Umbilical cord (tissue), 2 donors: ENCODE data around the gene PEBP1. TPM values are rescaled to one million over a fixed set of nuclear protein-coding genes. Genes with fewer than 3 reads are reported as not detected.
"Not testable (repeated sequence)": the region's sequence is repeated elsewhere in the genome, so short reads cannot be mapped to it uniquely, and the experiment has no call there.

Experiments used
- DNase-seq: peaks from one replicate; pipeline ENCODE4 v3.0.0-alpha.2; 2015; ENCODE audit warnings: low spot score
- total RNA-seq: library from RNA; depleted of rRNA; stranded (reverse); fragments of >200 nt; gene quantifications from one replicate; pipeline ENCODE4 v1.2.3, GENCODE V29; 2014; ENCODE audit warnings: low replicate concordance; ENCODE audit not compliant: insufficient read depth

PEBP1 gene
- 136 TPM for total RNA-seq

DNA sequence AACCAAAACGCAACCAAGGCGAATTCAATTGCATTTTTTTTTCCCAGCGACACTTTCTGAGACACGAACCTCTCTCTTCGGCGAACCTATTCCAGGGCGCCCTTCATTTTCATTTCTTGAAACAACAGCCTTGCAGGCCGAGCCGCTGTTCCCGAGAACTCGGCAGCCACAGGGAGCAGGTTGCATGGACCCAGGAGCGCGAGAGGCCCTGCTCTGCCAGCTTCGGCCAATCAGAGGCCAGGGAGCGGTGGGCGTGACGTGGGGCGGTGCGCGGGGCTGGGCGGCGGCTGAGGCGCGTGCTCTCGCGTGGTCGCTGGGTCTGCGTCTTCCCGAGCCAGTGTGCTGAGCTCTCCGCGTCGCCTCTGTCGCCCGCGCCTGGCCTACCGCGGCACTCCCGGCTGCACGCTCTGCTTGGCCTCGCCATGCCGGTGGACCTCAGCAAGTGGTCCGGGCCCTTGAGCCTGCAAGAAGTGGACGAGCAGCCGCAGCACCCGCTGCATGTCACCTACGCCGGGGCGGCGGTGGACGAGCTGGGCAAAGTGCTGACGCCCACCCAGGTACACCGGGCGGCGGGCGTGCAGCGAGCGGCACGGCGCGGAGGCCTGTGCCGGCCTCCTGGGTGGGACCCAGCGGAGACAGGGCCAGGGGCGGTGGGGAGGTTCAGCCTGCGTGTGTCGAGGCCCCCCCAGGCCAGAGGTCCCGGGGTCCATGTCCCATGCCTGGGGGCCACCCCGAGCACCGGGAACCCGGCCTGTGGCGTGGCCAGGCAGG lies at the start of gene PEBP1:
Gene PEBP1, plus strand, starts transcription at position 337 of the 771 bp plus-strand sequence. Its CDS starts 86 bp downstream, at position 423.
- peak; percentile 94 for DNase-seq

DNA sequence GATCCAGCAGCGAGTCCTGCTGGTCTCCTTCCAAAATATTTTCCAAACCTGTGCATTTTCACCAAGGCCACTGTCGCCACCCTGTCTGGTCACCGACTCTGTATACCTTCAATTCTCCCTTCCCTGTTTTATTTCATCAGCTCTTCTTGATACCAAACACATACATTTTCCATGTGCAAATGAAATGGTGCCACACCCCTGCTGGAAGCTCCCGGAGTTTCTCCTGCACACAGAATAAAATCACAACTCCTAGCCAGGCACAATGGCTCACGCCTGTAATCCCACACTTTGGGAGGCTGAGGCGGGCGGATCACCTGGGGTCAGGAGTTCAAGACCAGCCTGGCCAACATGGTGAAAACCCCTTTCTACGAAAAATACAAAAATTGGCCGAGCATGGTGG lies 46.1 kb upstream of the PEBP1 start:
- DNase-seq, result no peak

DNA sequence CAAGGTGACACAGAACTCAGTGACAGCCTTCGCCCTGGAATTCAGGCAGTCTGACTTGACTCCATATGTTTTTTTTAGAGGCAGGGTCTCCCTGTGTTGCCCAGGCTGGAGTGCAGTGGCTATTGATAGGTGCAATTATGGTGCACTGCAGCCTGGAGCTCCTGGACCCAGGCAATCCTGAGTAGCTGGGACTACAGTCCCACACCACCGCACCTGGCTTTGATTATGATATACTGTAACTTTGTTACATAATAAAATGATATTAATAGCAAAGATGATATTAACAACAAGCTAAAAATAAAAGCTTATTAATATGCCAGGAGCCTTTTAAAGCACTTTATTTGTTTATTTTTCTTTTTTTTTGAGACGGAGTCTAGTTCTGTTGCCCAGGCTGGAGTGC lies 41.9 kb upstream of the PEBP1 start:
- no peak for DNase-seq

DNA sequence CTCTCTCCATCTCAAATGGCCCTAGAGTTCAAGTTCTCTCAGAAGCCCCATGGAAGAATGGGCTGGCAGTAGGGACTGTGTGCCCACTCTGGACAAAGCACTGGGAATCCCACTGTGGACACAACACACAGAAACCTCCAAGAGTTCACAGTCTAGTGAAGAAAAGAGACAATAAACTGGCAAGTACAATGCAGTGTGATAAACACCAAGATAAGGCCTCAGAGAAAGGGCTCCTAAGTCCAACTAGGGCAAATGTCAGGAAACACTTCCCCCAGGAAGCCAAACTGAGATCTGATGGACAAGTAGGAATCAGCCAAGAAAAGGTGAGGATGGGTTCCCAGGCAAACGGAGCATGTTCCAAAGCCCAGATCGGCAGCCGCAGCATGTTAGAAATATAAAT lies 37.5 kb upstream of the PEBP1 start:
- no peak for DNase-seq

DNA sequence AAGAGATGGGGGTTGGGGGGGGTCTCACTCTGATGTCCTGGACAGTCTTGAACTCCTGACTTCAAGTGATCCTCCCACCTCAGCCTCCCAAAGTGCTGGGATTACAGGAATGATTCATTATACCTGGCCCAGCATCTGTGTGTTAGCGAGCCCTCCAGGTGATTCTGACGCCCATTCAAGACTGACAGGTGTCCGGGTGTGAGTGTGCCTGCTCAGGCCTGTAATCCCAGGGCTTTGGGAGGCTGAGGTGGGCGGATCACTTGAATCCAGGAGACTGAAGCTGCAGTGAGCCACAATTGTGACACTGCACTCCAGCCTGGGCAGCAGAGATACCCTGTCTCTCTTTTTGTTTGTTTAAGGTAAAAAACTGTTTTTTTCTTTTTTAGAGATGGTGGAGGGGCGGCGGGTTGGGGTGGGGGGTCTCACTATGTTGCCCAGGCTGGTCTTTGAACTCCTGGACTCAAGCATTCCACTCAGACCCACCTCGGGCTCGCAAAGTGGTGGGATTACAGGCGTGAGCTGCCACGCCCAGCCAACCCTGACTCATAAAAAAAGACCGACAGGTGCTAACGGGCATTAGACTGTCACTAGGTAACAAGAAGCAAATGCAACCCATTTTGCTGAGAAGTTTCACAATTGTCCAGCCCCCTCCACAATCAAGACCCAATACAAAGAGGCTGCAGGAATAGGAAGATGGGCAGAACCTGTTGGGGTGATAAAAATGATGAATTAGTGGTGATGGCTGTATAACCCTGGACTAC lies 36.8 kb upstream of the PEBP1 start:
- DNase-seq, result no peak

DNA sequence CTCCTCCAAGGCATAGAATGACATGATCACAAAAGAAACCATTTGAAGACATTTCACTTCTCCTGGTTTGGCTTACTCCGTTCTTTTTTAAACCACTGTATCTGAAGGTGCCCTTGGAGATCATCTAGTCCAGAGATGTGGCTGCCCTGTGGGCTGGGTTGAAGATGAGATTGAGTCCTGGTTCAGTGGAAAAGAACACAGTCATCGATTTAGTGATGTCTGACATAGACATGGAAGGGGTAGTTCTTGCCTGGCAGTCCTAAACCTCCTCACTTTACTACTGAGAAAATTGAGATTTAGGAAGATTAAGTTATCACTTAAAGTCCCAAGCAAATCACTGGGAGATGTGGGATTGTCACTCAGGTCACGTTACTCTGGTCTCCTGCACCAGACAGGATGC lies 34.9 kb upstream of the PEBP1 start:
- DNase-seq, result no peak

DNA sequence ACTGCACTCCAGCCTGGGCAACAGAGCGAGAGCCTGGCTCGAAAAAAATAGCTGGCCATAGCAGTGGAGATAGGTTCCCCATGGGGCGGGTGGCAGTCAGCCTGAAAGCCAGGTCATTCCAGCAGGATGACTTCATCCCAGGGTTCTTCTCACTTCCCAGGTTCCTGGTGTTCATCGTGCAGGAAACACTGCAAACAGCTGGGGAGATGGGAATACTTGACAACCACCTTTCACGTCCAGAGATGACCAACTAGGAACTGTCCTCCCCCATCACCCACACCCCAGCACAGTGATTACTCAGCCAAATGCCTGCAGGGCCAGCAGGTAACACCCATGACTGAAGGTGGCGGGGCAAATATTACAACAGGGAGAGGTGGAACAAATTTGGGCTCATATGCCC lies 33.9 kb upstream of the PEBP1 start:
- DNase-seq, result no peak

DNA sequence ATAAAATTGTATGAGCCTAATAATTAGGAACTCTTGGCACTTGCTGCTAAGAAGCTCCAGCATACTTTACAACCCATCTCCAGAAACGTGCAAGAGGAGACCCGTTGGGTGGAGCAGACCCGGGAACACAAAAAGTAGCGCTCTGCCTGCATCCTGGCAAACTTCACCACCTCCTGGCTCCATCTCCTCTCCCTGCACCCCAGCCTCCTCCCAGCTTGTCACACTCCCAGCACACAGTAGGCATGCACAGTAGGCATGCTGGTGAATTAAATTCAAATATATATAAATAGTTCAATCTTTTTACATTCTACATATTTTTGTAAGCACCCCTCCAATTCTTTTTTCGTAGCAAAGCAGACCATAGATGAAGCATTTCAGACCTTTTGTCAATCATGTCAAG lies 33.3 kb upstream of the PEBP1 start:
- DNase-seq, result no peak

DNA sequence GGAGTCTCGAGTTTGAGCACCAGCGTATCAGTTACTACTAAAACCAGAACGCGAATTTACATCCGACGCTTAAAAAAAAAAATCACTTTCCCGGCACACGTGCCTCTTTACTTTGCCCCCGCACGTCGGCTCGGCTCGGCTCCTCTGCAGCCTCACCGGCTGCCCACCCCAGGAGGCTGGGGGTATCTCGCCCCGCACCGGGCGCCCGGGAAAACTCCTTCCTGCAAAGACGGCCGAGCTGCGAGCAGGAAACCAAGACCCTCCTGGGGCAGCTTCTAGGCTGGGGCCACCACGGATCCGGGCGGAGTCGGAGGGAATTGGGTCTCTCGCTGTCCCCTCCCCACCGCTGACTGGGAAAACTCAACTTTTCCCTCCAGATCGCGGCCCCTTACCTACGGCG lies 32.7 kb upstream of the PEBP1 start:
- peak; percentile 7 for DNase-seq

DNA sequence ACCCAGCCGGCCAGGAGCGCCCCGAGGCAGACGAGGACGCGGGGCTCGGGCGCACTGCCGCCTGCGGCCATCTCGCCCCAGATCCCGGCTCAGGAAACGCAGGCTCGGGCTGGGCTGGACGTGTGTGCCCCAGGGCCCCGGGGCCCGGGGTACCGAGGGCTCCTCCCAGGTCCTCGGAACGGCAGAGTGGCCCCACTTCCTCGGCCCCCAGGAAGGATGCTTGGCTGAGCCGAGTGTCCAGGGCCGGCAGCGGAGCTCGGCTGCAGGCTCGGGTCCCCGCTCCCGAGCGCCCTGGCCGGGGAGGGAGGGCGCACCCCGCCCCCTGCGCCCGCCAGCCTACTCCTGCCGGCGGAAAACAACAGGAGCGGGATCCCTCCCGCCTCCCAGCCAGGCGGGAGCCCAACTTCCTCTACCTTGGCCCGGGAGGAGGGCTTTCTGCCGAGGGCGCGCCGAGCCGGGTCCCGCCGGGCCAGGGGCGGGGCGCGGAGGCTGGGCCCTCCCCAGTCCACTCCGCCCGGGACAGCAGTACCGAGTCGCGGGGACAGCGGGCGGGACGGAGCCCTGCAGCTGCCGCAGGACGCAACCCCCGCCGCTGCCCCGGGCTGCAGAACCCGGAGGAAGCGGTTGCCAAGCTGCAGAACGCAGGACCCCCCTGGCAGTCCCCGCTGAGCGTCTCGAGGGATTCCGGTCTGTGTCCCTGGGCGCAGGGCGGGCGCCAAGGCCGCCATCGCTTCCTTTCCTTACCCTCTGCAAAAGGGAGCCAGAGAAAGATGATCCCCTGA lies 32.1 kb upstream of the PEBP1 start, which contains the start of gene VSIG10:
Gene VSIG10, minus strand, starts transcription at position 411 of the 782 bp plus-strand sequence. Its CDS starts 340 bp downstream, at position 71.
- DNase-seq, result peak; percentile 57

DNA sequence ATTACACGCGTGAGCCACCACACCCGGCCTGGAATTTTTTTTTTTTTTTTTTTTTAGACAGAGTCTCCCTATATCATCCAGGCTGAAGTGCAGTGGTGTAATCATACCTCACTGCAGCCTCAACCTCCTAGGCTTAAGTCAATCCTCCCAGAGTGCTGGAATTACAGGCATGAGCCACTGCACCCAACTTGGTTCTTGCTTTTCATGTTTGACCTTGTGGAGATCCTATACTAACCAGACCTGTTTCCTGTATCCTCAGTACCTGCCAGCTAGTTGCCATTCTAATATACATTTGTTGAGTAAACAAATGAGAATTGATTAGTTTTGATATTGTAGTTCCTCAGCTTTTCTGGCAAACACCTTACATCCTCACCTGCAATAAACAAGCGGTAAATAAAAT lies 28.9 kb upstream of the PEBP1 start:
- DNase-seq, result no peak

DNA sequence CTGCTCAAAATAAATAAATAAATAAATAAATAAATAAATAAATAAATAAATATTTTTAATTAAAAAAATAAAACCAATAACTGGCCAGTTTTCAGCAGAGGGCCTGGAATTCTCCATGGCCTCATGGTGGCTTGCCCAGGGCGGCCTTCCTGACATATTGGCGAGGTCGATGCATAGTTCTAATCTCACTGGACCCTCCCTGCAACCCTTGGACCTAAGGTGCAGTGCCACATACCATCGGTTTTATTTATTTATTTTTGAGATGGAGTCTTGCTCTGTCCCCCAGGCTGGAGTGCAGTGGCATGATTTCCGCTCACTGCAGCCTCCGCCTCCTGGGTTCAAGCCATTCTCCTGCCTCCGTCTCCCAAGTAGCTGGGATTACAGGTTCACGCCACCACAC lies 28.2 kb upstream of the PEBP1 start:
- DNase-seq, result no peak

DNA sequence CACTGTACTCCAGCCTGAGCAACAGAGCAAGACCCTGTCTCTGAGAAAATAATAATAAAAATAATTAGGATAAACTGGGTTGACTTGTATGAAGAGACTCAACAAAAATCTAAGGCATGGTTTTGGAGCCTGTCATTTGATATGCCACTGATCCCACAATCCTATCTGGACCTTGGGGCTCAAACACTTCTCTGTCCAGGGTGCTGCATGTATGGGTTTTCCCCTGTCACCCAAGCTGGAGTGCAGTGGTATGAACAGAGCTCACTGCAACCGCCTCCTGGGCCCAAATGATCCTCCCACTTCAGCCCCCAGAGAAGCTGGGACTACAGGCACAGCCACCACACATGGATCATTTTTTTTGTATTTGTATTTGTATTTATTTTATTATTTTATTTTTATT lies 26.8 kb upstream of the PEBP1 start:
- DNase-seq, result no peak

DNA sequence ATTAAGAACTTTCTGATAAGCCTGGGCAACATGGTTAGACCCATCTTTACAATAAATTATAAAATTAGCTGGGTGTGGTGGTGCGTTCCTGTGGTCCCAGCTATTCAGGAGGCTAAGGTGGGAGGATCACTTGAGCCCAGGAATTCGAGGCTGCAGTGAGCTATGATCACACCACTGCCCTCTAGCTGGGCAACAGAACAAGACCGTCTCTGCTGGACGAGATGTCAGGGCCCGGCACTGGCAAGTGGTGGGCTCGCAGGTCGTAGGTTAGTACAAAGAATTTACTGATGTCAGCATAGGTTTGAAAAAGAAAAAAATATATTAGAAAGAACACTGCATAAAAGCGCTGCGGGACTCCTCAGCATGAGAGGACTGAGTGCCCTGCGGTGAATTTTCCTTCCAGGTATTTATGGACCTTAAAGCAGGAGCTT lies 16.5 kb upstream of the PEBP1 start:
- DNase-seq, result no peak

DNA sequence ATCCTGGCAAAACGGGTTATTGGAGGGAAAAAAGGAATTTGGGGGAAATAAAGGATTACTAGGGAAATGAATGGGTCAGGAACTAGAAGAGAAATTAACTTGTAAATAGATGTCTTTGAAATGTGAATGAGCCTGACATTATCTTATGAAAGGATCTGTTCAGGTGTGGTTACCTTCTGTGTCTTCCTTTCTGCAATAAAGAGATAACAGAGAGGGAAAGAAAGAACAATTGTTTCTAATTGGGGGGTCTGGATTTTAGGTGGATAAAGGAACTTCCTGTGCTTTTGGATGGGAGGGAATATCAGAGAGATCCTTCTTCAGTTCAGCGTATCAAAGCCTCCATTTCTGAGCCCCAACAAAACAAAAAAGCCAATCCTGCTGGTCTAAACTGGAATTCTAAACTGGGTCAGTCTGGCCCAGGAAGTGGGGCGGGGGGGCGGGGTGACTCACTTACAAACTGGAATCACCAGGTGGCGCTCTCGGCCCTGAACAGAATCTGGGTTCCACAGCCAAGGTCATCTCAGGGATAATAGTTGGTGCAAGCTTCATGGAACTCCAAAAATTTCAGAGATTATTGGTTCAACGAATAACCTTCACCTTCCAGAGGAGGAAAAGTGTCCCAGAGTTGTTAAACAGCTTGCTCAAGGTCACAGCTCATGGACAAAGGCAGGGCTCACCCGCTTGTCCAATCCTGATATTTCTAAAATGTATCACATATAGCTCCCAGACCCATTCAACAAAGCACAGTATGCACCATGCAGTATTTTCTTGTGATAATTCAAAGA lies 15.2 kb upstream of the PEBP1 start:
- DNase-seq, result peak; percentile 67

DNA sequence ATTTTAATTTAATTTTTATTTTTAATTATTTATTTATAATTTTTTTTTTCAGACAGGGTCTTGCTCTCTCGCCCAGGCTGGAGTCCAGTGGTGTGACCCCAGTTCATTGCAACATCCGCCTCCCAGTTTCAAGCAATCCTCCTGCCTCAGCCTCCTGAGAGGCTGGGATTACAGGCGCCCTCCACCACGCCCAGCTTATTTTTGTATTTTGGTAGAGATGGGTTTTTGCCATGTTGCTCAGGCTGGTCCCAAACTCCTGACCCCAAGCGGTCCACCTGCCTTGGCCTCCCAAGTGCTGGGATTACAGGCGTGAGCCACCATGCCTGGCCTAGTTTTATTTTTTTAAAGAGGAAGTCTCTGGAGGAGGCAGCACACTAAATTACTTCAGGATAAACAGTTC lies 13.7 kb upstream of the PEBP1 start:
- no peak for DNase-seq

DNA sequence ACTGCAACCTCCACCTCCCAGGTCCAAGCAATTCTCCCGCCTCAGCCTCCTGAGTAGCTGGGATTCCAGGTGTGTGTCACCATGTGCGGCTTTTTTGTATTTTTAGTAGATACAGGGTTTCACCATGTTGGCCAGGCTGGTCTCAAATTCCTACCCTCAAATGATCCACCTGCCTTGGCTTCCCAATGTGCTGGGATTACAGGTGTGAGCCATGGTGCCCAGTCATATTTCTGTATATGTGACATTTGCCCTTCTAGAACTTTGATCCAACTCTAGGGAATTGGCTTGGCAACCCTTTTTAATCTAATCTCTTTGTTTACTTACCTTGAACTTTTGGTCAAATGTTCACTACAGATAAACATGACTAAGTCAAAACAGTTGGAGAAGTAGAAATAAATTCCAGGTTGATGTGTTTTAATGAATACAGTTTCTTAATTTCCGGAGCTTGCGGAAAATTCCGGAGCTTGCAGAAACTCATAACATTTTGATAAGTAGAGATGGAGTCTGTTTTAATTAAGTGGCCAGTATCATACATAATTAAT lies 11.5 kb upstream of the PEBP1 start:
- DNase-seq, result no peak

DNA sequence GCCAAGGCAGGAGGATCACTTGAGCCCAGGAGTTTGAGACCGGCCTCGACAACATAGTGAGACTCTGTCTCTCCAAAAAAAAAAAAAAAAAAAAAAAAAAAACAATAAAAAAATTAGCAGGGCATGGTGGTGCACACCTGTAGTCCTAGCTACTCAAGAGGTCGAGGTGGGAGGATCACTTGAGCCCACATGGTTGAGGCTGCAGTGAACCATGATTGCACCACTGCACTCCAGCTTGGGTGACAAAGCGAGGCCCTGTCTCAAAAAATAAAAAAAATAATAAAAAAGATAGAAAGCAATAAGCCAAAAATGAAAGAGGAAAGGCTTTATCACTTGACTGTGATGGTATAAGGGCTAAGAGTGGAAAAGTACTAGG lies 10.2 kb upstream of the PEBP1 start:
- DNase-seq, result no peak

DNA sequence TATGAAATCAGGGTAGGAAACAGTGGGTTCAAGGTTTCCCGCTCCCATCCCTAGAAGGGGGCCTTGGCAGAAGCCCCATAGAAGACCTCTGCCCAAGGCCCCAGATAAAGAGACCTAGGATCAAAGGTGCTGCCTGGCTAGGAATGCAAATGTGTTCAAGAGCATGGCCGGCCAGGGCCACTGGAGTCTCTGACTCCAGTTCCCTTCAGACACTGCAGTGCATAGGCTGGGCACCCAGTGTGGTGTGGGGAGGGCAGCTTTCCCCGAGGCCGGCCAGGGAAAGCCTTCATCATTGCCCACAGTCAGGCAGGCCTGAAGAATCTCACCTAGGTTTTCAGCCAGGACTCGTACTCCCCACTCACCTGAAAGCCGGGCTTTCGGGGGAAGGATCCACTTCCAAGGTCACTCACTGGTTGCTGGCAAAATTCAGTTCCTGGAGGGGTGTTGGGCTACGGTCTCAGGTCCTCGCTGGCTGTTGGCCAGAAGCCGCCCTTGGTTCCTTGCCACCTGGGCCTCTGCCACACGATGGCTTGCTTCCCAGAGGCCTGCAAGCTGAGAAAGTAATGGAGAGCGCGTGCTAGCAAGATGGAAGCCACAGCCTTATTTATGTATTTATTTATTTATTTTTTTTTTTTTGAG lies 9.7 kb upstream of the PEBP1 start:
- DNase-seq, result no peak

DNA sequence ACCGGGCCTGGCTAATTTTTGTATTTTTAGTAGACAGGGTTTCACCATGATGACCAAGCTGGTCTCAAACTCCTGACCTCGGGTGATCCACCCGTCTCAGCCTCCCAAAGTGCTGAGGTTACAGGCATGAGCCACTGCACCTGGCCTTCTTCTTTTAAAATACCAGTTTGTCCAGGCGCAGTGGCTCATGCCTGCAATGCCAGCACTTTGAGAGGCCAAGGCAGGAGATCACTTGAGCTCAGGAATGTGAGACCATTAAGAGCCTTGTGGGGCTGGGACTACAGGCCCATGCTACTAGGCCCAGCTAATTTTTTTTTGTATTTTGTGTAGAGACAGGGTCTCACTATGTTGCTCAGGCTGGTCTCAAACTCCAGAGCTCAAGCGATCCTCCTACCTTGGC lies 8.1 kb upstream of the PEBP1 start:
- no peak for DNase-seq

DNA sequence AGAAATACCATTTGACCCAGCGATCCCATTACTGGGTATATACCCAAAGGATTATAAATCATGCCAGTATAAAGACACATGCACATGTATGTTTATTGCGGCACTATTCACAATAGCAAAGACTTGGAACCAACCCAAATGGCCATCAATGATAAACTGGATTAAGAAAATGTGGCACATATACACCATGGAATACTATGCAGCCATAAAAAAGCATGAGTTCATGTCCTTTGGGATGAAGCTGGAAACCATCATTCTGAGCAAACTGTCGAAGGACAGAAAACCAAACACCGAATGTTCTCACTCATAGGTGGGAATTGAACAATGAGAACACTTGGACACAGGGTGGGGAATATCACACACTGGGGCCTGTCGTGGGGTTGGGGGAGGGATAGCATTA lies 6.5 kb upstream of the PEBP1 start:
- not testable (repeated sequence) for DNase-seq
